ENCODE measurements around the gene RHOXF2. TPM values are rescaled to one million over a fixed set of nuclear protein-coding genes. Genes with fewer than 3 reads are reported as not detected.

The RHOXF2 gene
- total RNA-seq, 1 experiment from 2014 or later: not detected

GRCh38 chrX:120109378-120109777 lies 49.0 kb upstream of the RHOXF2 start:
- Mint-ChIP-seq H3K27ac (no peak overlapping the region), H3K36me3 (ENCODE audit: insufficient read depth in 1 of 3, low read depth in 3 of 3) (peaks cover 6 to 16% (median 7%) of the 10 kb centered on the region in 3 experiments; a peak in 5 of 7 replicates), H3K9me3 (peaks cover 80 to 91% of the 10 kb centered on the region in 2 experiments), H3K27me3 (ENCODE audit: low read depth) (peaks cover 4% of the 10 kb centered on the region; the same call in 1 of the 2 replicates), H3K4me3 (no peak overlapping the region), H3K4me1 (no peaks in the 10 kb centered on the region)
- Histone ChIP-seq H2AFZ (ENCODE audit: low read length) (no peak overlapping the region), H3K9me3 (ENCODE audit: control insufficient read depth, low read depth, low read length) (peaks cover 24% of the 10 kb centered on the region), H4K5ac (ENCODE audit: insufficient read length, low read depth, low read length) (no peak overlapping the region), H2BK5ac (ENCODE audit: insufficient read length, low read length) (no peak overlapping the region), H4K8ac (replicated peaks; ENCODE audit: insufficient read length, low read depth, low read length) (no peak overlapping the region), H4K91ac (ENCODE audit: insufficient read length, low read depth, low read length) (no peak overlapping the region), H3K18ac (ENCODE audit: insufficient read length, low read depth, low read length) (no peak overlapping the region), H2BK12ac (ENCODE audit: insufficient read length, low read depth, low read length) (no peak overlapping the region), H3K9ac (ENCODE audit: extremely low read depth, insufficient read length, low read length) (no peak overlapping the region), H3K23me2 (ENCODE audit: insufficient read length, low read depth, low read length, poor library complexity, severe bottlenecking) (no peaks in the 10 kb centered on the region), H3K27me3 (ENCODE audit: insufficient read depth, low read length) (no peaks in the 10 kb centered on the region), H3K79me1 (ENCODE audit: insufficient read depth, low read depth, low read length, poor library complexity, severe bottlenecking) (no peaks in the 10 kb centered on the region), H2BK120ac (ENCODE audit: low read depth, low read length, poor library complexity, severe bottlenecking) (no peak overlapping the region), H3K56ac (ENCODE audit: insufficient read length, low read depth, low read length) (no peak overlapping the region), H3T11ph (ENCODE audit: low read length) (no peak overlapping the region), H3K14ac (ENCODE audit: insufficient read depth, low read length) (no peak overlapping the region), H2BK20ac (ENCODE audit: low read depth, low read length, poor library complexity, severe bottlenecking) (no peak overlapping the region), H3K4ac (ENCODE audit: low read depth, low read length) (no peak overlapping the region), H3K23ac (ENCODE audit: insufficient read length, low read depth, low read length) (no peak overlapping the region), H2BK15ac (ENCODE audit: low read depth, low read length) (no peak overlapping the region), H3K4me2 (ENCODE audit: insufficient read depth, insufficient read length, low read length) (no peak overlapping the region), H3K4me1 (ENCODE audit: insufficient read depth, low read length) (no peaks in the 10 kb centered on the region), H3K79me2 (ENCODE audit: insufficient read depth, low read length) (no peaks in the 10 kb centered on the region), H4K20me1 (ENCODE audit: control insufficient read depth, insufficient read depth, insufficient read length) (no peaks in the 10 kb centered on the region), H2AK5ac (ENCODE audit: insufficient read length, low read length) (no peak overlapping the region), H3K27ac (ENCODE audit: insufficient read length, low read depth, low read length) (no peak overlapping the region)
- WGBS (ENCODE audit: extremely low coverage, insufficient read length, low lambda C conversion rate): no CpG with 5 or more reads among the region's 1 CpG
- no peak for DNase-seq
- no peak for TF ChIP-seq CTCF (conservative IDR thresholded peaks at IDR 0.05)

Data from H9 (cell line).